Aorta (tissue), 5 donors: Measurements from ENCODE around the gene ANKRD6. TPM values are rescaled to one million over a fixed set of nuclear protein-coding genes. Genes with fewer than 3 reads are reported as not detected.
A peak's percentile ranks its signal among the peaks of the same experiment; 100 is the strongest.

ENCODE experiments used
- ATAC-seq: fragments of 200-7000 bp; cut with Tn5 transposase; one replicate; pipeline ENCODE4 v1.9.1; 2022; ENCODE audit warnings: moderate library complexity; ENCODE audit not compliant: low FRiP score
- DNase-seq, 2 donors: peaks; one replicate each; pipeline ENCODE4 v3.0.0-alpha.2; 2020
- H3K27ac ChIP-seq, 2 donors: one replicate each; pipeline ENCODE4 v1.5.1; 2013; ENCODE audit warnings: low read length in 2 of 2, mild to moderate bottlenecking in 2 of 2, moderate library complexity in 2 of 2, control low read depth in 1 of 2, inconsistent platforms in 1 of 2, low read depth in 1 of 2
- H3K27me3 ChIP-seq, 2 donors: one replicate each; pipeline ENCODE4 v1.6.1; 2013; ENCODE audit warnings: control low read depth in 1 of 2, low read length in 1 of 2, mild to moderate bottlenecking in 1 of 2, moderate library complexity in 1 of 2; ENCODE audit not compliant: insufficient read depth in 2 of 2, control insufficient read depth in 1 of 2
- H3K36me3 ChIP-seq, 2 donors: one replicate each; pipeline ENCODE4 v1.6.1; 2013; ENCODE audit warnings: control low read depth in 1 of 2, low read length in 1 of 2, mild to moderate bottlenecking in 1 of 2; ENCODE audit not compliant: insufficient read depth in 2 of 2, control insufficient read depth in 1 of 2
- H3K4me1 ChIP-seq, 2 donors: one replicate each; pipeline ENCODE4 v1.6.1; 2013; ENCODE audit warnings: low read length in 2 of 2, control low read depth in 1 of 2, mild to moderate bottlenecking in 1 of 2, moderate library complexity in 1 of 2; ENCODE audit not compliant: insufficient read depth in 2 of 2, control insufficient read depth in 1 of 2
- H3K4me3 ChIP-seq, 2 donors: one replicate each; pipeline ENCODE4 v1.5.1; 2013; ENCODE audit warnings: low read length in 2 of 2, control low read depth in 1 of 2, mild to moderate bottlenecking in 1 of 2
- H3K9me3 ChIP-seq: one replicate; pipeline ENCODE4 v1.6.1; 2013; ENCODE audit warnings: mild to moderate bottlenecking, low read length; ENCODE audit not compliant: control insufficient read depth
- WGBS, 2 donors: extraction: QIAGEN DNeasy Blood & Tissue Kit; methylation state at CpG; one replicate each; pipeline ENCODE4 v1.1.7; 2013; 5-methylcytosine and 5-hydroxymethylcytosine counted together
- intact Hi-C, 2 donors: fragments of 100-400 bp; cut with DNase I; formaldehyde crosslinking; loops; one replicate each; pipeline versions ENCODE4 v1.14.2 to v1.15.0; 2022
- polyA plus RNA-seq, 2 donors: library from polyadenylated mRNA; stranded (reverse); fragments of 200-250 nt; gene quantifications; one replicate each; pipeline ENCODE4 v1.2.3, GENCODE V29; 2013
- total RNA-seq, 2 donors: library from RNA; stranded (reverse); fragmentation: NEBNext Ultra II Directional; extraction: Animal tissue kit (Norgen Biotek cat#: 25700); gene quantifications; one replicate each; pipeline ENCODE4 v1.2.1, GENCODE V29; 2021
- donor health status: healthy with polysubstance abuse.
- donor health status: Bipolar disorder and iron deficiency.
- donor health status: DM: no; HTN: no; CAD: no.
- donor health status: DM: no; HTN: no; CAD: no.
- donor health status: DM: yes; HTN: yes; CAD: no.

ANKRD6 gene
- total and polyA plus RNA-seq, 4 donors = 21.4 to 45.9 (median 32.5) TPM

DNA sequence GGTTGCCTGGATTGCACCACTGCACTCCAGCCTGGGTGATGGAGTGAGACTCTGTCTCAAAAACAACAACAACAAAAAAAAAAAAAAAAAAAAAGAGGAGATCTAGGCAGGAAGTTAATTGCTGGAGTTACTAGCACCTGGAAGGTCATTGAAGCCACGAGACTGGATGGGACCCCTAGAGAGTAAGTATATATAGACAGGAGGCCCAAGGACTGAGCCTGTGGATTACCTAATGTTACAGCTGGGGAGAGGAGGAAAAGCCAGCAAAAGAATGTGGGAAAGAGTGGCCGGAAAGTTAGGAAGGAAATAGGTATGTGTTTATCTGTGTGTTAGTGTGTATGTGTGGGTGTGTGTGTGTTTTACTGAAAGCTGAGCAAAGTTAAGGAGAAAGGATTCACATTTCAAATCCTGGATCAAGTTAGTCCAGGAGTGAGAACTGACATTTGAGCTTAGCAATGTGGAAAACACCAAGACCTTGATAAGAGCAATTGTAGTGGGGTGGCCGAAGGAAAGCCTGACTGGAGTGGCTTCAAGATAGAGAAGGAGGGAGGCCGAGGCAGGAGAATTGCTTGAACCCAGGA, 38.4 kb downstream of the ANKRD6 start:
- DNase-seq = no peak
- Histone ChIP-seq H3K9me3 (no peaks in the 10 kb centered on the region), H3K27ac (no peak overlapping the region), H3K4me1 (peaks cover 0 to 6% of the 10 kb centered on the region in 2 donors), H3K4me3 (no peak overlapping the region), H3K27me3 (no peaks in the 10 kb centered on the region), H3K36me3 (no peaks in the 10 kb centered on the region)
- 72 to 73% methylated on average over 4 of the region's 4 CpGs for WGBS, 2 donors
- intact Hi-C loops = no loop called here
- ATAC-seq = no peak

DNA sequence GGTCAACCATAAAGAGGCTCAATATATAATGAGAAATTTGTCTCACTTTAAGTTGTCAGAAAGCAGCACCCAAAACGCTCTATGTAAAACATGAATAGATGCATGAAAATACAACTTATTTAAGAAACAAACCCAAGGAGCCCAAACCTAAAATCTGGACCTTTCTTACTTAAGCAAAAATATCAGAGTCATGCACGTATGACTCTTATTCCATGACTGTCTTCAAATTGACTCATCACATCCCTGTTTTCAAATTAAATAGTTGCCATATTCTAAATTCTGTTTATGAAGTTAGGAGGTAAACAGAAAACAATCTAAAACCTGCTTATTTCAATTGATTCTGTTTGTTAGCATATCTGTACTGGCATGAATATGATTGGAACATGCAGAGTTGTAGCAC, 42.1 kb downstream of the ANKRD6 start:
- intact Hi-C loops = no loop called here
- H3K27ac ChIP-seq = no peak overlapping the region
- ATAC-seq (no peak), DNase-seq (no peak)
- peaks cover 0 to 3% of the 10 kb centered on the region in 2 donors for H3K4me1 ChIP-seq
- peak overlapping the region in 1 of 2 donors; percentile 10 for H3K4me3 ChIP-seq
- H3K27me3 ChIP-seq = no peaks in the 10 kb centered on the region
- WGBS, 2 donors = 22% methylated on average over 2 of the region's 2 CpGs
- no peaks in the 10 kb centered on the region for H3K9me3 ChIP-seq
- H3K36me3 ChIP-seq = no peaks in the 10 kb centered on the region

DNA sequence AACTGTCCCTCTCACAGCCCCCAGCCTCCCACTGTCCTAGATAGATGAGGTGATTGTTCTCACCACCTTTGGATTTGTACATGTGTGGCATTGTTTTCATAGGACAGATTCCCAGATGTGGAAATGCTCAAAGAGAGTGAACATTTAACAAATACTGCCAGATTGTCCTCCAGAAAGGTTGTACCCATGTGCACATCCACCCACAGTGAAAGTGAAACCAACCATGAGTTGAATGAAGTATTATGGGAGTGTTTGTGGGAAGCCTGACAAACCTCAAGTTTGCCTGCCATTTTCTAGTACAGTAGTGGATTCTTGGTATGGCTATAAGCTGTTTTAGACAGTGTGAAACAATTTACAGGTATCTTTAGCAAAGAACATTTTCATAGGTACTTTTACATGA, 42.7 kb downstream of the ANKRD6 start:
- DNase-seq (no peak), ATAC-seq (peak; percentile 66)
- no peak overlapping the region for H3K27ac ChIP-seq
- peaks cover 0 to 3% of the 10 kb centered on the region in 2 donors for H3K4me1 ChIP-seq
- H3K36me3 ChIP-seq = no peaks in the 10 kb centered on the region
- H3K9me3 ChIP-seq = no peaks in the 10 kb centered on the region
- intact Hi-C loops = no loop called here
- H3K27me3 ChIP-seq = no peaks in the 10 kb centered on the region
- H3K4me3 ChIP-seq = peak overlapping the region in 1 of 2 donors; percentile 10

- Histone ChIP-seq H3K27me3 (no peaks in the 10 kb centered on the region), H3K4me1 (peaks cover 2 to 5% of the 10 kb centered on the region in 2 donors)
Observed at GRCh38 chr6:89479897-89480296, 46.9 kb downstream of the ANKRD6 start.

GRCh38 chr6:89481695-89482094, 48.7 kb downstream of the ANKRD6 start:
- Histone ChIP-seq H3K4me1 (peaks cover 2 to 9% of the 10 kb centered on the region in 2 donors), H3K4me3 (no peak overlapping the region), H3K27ac (peak overlapping the region; percentile 22 to 82), H3K9me3 (no peaks in the 10 kb centered on the region), H3K36me3 (no peaks in the 10 kb centered on the region), H3K27me3 (no peaks in the 10 kb centered on the region)
- WGBS, 2 donors = 11 to 17% methylated on average over 1 of the region's 1 CpG
- ATAC-seq (peak; percentile 21), DNase-seq (no peak)
- intact Hi-C loops = loop anchor here in 1 of 2 donors (5.0 kb wide), 1 partner anchor 86 kb away; no protein-coding TSS in a partner anchor

More at GRCh38 chr6:89479897-89480296, 46.9 kb downstream of the ANKRD6 start:
- no peaks in the 10 kb centered on the region for H3K36me3 ChIP-seq
- DNase-seq (no peak), ATAC-seq (no peak)
- WGBS, 2 donors = 18 to 25% methylated on average over 2 of the region's 2 CpGs
- intact Hi-C loops = loop anchor here in 1 of 2 donors (5.0 kb wide), 1 partner anchor 87 kb away; no protein-coding TSS in a partner anchor
- no peaks in the 10 kb centered on the region for H3K9me3 ChIP-seq
- no peak overlapping the region for H3K27ac ChIP-seq
- no peak overlapping the region for H3K4me3 ChIP-seq

DNA sequence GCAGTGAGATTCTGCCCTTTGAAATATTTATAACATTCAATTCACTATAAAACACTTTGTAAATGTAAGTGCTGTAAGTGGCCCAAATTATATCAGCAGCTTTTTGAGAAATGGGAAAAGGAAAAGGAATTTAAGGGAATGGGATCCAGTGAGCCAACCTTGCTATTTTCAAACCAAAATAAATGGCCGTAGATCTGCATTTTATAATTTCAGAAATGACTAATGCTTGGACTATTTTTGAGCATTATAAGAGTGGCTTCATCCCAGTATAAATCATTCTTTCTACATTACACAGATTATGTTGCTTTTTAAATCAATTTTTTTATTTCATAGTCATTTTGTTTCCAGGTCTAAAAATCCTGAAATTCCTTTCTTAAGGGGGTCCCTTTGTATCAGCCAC, 49.2 kb downstream of the ANKRD6 start:
- peaks cover 2 to 9% of the 10 kb centered on the region in 2 donors for H3K4me1 ChIP-seq
- H3K36me3 ChIP-seq = no peaks in the 10 kb centered on the region
- peak overlapping the region; percentile 22 to 94 for H3K27ac ChIP-seq
- no peaks in the 10 kb centered on the region for H3K9me3 ChIP-seq
- H3K27me3 ChIP-seq = no peaks in the 10 kb centered on the region
- 4 to 6% methylated on average over 1 of the region's 1 CpG for WGBS, 2 donors
- intact Hi-C loops = loop anchor here in 1 of 2 donors (5.0 kb wide), 1 partner anchor 85 kb away; no protein-coding TSS in a partner anchor
- no peak overlapping the region for H3K4me3 ChIP-seq
- ATAC-seq = peak; percentile 66
- no peak for DNase-seq

DNA sequence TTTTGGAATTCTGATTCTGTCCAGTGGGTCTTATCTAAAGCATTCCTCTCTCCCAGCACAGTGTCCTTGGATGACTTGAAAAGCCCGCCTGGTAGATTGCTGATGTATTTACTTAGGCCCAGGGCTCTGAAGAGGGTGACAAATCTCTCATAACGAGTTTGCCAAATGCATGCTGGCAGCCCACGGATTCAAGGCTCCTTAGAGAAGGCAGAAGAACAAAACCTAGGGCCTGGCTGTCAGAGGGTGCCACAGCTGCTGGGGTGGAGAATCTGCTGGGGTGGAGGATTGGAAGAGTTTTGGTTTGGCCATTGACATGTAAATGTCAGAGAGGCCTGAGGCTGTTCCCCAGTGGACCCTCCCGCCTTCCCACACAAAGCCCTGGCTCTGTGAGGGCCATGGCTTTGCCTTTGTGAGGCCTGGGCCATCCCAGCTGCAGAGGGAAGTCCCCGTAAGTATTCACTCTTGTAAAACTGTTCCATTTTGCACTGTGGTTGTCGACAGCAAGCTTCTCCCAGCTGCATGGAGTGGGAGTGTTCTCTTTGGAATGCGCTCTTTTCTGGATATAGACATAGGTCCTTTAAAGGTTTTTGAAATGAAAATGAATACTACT, 50.3 kb downstream of the ANKRD6 start:
- ATAC-seq = peak; percentile 53
- intact Hi-C loops = loop anchor here in 1 of 2 donors (5.0 kb wide), 1 partner anchor 84 kb away; no protein-coding TSS in a partner anchor
- Histone ChIP-seq H3K36me3 (no peaks in the 10 kb centered on the region), H3K27ac (peak overlapping the region; percentile 19 to 87), H3K9me3 (no peaks in the 10 kb centered on the region), H3K4me3 (peak overlapping the region in 1 of 2 donors; percentile 19), H3K27me3 (no peaks in the 10 kb centered on the region), H3K4me1 (peaks cover 2 to 9% of the 10 kb centered on the region in 2 donors)
- 7 to 9% methylated on average over 7 of the region's 7 CpGs for WGBS, 2 donors
- peak; percentile 65 to 80 for DNase-seq

DNA sequence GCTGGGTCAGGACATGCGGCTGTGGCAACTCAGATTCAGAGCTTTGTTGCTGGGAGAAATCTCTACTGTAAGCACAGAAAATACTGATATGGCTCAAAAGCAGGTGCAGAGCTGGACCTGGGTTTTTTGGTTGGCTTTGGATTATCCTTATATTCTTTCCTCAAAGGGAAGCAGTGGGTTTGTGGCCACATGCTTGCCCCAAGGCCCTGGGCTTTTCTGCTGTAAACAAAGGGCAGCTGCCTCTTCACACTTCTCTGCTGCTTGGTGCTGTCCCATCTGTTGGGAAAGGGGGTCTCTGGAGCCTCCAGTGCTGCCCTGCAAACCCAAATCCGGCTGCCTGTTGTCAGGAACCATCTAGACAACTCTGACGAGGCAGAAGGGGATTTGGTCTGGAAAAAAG, 52.4 kb downstream of the ANKRD6 start:
- Histone ChIP-seq H3K27ac (peak overlapping the region; percentile 45 to 80), H3K9me3 (no peaks in the 10 kb centered on the region), H3K27me3 (no peaks in the 10 kb centered on the region), H3K36me3 (no peaks in the 10 kb centered on the region), H3K4me1 (peaks cover 2 to 9% of the 10 kb centered on the region in 2 donors), H3K4me3 (no peak overlapping the region)
- DNase-seq (no peak), ATAC-seq (no peak)
- WGBS, 2 donors = 10 to 13% methylated on average over 3 of the region's 3 CpGs
- intact Hi-C loops = no loop called here

- no peaks in the 10 kb centered on the region for H3K36me3 ChIP-seq
- no peak for DNase-seq
- ATAC-seq = no peak
- peaks cover 0 to 12% of the 10 kb centered on the region in 2 donors for H3K4me1 ChIP-seq
- no peaks in the 10 kb centered on the region for H3K27me3 ChIP-seq
- no peak overlapping the region for H3K4me3 ChIP-seq
- intact Hi-C loops = no loop called here
- no peaks in the 10 kb centered on the region for H3K9me3 ChIP-seq
- no peak overlapping the region for H3K27ac ChIP-seq
- 10 to 28% methylated on average over 1 of the region's 1 CpG for WGBS, 2 donors
Observed at GRCh38 chr6:89487864-89488263, 54.9 kb downstream of the ANKRD6 start.
